ENCODE results near the gene ARFGEF2.
"Not testable (repeated sequence)": the region's sequence is repeated elsewhere in the genome, so short reads cannot be mapped to it uniquely, and the experiment has no call there.

ARFGEF2 gene

DNA sequence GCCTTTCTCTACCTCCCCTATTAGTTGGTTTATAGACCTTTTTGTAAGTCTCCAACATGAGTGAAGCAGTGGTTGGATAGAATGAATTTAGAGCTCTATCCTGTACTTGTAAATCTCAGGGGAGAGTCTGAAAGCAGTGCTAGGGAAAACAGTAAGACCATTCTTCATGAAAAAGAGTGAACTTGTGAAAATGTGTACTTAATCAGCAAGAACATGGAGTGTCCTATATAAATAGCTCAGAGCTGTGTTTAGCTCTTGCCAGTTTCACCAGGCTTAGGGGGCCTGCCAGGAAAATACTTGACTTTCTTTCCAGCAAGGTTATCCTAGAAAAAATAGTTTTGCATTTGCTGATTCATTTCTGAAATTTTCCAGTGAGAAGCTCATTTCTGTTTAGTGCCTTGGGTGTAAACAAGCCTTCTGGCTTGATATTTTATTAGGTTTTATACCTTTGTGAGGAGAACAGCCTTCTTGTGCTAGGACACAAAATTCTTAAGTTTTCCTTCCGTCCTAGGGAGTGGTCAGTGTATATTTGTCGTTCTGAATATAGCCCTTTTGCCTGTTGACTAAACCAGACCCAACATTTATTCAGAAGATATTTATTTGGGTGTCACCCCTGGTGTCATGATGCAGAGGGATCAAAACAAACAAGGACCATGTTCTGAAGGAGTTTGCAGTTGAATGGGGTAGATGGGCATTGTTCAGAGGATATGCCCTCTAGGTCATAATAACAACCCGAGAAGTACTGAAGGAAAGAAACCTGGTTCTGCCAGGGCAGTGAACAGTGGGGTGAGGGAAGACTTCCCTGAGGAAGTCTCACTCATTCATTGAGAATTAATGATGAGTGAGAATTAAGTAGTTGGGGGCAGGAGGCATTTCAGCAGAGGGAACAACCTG is 7.6 kb downstream of the ARFGEF2 start:
- no peak for DNase-seq (ENCODE audit: low read depth)

GRCh38 chr20:48930035-48930434 is 8.5 kb downstream of the ARFGEF2 start:
- no peak for DNase-seq (ENCODE audit: low read depth)

DNA sequence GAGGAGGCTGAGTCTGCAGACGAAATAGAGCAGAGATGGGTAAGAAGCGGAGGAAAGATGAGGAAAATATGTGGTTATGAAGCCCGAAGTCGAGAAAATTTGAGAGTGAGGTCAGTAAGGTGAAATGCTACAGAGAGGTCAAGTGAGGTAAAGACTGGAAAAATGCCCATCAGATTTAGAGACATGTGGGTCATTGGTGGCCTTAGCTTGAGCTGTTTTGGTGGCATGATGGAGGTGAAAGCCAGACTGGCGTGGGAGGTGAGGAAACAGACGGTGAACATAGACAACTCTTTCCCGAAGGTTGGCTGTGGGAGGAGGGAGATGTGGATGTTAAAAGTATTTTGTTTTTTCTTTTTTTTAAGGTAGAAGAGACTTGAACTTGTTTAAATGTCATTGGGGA is 9.4 kb downstream of the ARFGEF2 start:
- no peak for DNase-seq (ENCODE audit: low read depth)

- DNase-seq (ENCODE audit: low read depth): no peak
Measured at GRCh38 chr20:48931527-48932374, 10.2 kb downstream of the ARFGEF2 start.

DNA sequence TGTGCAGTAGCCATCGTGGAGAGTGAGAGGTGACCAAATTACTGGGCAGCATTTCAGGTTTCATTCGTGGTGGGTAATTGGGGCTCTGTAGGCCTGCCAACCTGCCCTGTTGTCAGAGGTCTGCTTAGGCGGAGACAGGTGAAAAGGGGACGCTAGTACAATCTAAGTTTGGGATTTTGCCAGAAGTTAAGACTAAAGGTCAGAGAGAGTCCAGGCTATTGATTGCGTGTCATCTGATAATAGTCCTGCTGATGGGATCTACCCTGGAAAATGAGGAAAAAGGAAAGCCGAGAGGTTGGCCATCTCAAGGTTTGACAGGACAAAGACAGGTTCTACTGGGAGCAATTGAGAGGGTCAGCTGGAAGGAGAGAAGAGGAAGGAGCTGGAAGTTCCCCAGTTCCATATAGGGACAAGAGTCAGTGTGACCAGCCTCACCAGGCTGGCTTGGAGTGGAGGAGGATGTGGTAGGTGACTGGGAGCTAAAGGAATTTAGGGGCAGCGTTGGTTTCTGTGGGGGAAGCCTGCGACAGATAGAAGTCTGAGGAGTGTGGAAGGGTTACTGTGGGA is 10.9 kb downstream of the ARFGEF2 start:
- DNase-seq (ENCODE audit: low read depth): no peak

DNA sequence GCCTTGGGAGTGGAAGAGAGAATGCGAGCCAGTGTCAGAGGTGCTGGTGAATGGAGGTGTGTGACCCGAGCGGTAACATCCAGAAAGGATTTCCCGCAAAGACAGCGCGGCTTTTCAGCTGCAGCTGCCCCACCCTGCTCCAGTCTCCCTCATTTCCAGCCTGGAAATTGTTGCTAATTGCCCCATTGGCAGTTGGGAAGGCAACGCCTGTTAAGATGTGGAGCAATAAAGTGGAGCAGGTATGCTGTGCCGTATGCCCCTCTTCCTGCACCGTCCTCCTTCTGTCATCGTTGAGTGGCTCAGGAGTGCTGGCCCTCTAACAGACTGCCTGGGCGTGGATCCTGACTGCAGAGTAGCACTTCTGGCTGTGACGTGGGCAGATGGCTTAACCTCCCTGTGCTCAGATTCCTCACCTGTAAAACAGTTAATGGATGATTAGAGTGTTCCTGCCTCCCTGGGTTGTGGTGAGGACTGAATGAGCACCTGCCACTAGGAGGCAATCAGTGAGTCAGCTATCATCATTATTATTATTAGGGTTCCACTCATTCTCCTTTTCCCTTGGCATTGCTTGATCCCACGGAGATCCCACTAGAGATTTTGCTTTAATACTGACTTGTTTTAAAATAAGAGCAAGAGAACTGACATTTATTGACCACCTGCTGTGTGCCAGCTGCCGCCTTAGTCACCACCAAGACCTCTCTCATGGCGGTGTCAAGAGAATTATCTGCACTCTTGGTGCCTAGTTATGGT is 11.7 kb downstream of the ARFGEF2 start:
- no peak for DNase-seq (ENCODE audit: low read depth)

DNA sequence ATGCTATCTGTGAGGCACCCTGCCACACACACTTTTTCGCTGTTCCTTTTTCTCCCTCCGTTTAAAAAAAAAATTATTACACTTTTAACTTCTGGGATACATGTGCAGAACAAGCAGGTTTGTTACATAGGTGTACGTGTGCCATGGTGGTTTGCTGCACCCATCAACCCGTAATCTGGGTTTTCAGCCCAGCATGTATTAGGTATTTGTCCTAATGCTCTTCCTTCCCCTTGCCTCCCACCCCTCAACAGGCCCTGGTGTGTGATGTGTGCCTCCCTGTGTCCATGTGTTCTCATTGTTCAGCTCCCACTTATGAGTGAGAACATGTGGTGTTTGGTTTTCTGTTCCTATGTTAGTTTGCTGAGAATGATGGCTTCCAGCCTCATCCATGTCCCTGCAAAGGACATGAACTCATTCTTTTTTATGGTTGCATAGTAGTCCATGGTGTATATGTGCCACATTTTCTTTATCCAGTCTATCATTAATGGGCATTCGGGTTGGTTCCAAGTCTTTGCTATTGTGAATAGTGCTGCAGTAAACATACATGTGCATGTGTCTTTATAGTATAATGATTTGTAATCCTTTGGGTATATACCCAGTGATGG is 12.9 kb downstream of the ARFGEF2 start:
- not testable (repeated sequence) for DNase-seq (ENCODE audit: low read depth)

- DNase-seq (ENCODE audit: low read depth): not testable (repeated sequence)
Measured at GRCh38 chr20:48934966-48935365, 13.5 kb downstream of the ARFGEF2 start.

GRCh38 chr20:48936178-48936577 is 14.7 kb downstream of the ARFGEF2 start:
- not testable (repeated sequence) for DNase-seq (ENCODE audit: low read depth)

DNA sequence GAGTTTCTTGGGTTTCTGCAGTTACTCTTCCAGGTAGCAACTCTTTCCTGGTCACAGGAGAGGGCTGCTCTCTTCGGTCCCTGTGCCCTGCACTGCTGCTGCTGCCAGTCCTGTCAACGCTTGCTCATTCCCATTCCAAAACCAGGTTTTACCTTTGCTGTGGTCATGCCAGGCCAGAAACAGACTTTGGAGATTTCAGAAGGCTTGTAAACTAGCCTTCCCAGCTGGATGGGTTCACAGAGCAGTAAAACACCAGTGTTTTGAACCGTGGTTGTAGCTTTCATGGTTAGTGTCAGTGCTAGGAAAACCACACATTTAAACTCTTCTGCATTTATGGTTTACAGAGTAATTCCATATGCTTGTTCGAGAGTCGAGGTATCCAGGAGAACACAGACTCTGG is 16.2 kb downstream of the ARFGEF2 start:
- DNase-seq (ENCODE audit: low read depth): no peak

- no peak for DNase-seq (ENCODE audit: low read depth)
Measured at GRCh38 chr20:48938670-48939069, 17.2 kb downstream of the ARFGEF2 start.

DNA sequence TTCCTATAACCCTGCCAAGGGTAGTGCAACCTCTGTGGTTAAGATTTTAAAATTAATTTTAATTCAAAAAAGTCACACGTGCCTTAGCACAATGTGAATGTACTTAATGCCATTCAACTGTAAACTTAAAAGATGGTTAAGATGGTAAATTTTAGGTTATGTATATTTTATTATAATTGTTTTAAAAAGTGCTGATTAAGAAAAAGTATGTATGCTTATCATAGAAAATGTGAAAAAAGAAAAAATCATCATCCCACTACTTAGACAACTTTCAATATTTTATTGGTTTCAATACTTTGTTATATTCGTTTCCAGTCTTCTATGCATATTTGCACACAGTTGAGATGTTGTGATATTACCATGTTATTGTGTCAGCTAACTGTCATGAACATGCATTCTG is 18.7 kb downstream of the ARFGEF2 start:
- no peak for DNase-seq (ENCODE audit: low read depth)

- no peak for DNase-seq (ENCODE audit: low read depth)
Measured at GRCh38 chr20:48941467-48941866, 20.0 kb downstream of the ARFGEF2 start.

DNA sequence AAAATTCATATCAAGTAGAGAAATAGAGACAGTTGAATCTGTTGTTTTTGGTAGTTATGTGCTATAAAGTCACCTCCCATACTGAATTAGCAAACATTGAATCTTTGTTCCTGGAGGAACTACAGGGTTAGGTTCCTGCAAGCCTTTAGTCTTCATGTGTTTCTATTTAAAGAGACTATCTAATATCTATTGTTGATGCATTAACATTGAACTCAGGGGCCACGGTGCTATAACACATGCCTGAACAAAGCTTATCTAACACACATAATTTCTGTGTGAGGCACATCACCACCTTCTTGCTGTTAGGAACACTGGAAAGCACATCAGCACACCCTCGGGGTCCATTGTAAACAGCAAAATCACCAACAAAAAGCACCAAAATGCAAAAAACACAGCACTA is 21.2 kb downstream of the ARFGEF2 start:
- DNase-seq (ENCODE audit: low read depth): no peak

DNA sequence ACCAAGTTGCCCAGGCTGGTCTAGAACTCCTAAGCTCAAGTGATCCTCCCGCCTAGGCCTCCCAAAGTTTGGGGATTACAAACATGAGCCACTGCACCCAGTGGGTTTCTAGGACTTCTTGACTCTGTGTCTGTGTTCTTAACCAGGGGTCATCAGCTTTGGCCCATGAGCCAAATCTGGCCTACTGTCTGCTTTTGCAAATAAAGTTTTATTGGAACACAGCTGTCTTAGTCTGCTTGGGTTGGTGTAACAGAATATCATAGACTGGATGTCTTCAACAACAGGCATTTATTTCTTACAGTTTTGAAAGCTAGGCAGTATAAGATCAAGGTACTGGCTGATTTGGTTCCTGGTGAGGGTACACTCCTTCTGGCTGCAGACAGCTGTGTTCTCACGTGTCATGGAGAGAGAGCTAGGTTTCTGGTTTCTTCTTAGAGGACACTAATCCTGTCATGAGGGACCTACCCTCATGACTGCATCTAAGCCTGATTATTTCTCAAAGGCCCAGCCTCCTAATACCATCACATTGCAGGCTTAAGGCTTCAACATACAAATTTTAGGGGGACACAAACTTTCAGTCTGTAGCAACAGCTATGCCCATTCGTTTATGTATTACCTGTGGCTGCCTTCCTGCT is 23.3 kb downstream of the ARFGEF2 start:
- no peak for DNase-seq (ENCODE audit: low read depth)

DNA sequence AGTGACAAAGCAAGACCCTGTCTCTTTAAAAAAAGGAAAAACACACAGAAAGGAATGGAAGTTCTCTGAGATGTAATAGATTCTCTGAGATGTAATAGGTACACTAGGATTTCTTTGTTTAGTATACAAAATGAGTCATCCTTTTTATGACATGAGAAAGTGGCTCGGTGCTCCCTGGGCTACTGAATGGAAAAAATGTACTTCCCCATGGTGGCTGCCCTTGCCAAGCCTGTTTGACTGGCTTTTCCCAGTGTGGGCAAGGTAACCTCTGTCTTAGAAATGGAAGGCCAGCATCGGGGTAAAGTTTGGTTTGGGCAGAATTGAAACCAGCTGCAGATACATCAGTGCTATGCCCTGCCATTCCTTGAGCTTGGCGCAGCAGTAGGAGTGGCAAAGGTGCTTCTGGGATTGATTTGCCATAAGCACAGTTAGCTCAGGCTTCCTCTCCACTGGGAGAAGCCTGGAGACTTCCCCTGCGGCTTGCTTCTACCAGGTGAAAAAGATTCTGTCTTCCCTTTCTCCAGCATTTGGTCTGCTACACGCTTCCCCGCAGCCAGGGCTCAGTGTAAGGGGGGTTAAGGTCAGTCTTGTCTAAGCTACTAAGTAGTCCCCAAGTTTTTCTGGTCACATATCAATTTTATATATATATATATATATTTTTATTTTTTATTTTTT is 24.5 kb downstream of the ARFGEF2 start:
- DNase-seq (ENCODE audit: low read depth): no peak

DNA sequence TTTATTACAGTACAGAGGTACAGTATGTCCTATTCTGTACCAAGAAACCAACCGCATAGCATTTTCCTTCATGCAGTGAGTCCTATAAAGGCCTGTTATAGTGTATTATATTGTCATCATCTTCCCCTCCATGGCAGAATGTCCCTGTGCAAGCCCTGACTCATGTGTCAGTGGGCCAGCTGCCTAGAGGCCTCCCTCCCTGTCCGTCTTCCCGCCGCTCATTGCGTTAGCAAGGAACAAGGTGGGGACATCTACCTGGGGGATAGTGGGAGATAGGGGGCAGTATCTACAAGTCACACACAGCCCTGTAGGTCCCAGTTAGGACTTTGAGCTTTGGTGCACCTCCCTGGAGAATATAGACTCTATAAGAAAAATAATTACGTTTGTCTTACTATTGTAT is 27.1 kb downstream of the ARFGEF2 start:
- DNase-seq (ENCODE audit: low read depth): no peak

DNA sequence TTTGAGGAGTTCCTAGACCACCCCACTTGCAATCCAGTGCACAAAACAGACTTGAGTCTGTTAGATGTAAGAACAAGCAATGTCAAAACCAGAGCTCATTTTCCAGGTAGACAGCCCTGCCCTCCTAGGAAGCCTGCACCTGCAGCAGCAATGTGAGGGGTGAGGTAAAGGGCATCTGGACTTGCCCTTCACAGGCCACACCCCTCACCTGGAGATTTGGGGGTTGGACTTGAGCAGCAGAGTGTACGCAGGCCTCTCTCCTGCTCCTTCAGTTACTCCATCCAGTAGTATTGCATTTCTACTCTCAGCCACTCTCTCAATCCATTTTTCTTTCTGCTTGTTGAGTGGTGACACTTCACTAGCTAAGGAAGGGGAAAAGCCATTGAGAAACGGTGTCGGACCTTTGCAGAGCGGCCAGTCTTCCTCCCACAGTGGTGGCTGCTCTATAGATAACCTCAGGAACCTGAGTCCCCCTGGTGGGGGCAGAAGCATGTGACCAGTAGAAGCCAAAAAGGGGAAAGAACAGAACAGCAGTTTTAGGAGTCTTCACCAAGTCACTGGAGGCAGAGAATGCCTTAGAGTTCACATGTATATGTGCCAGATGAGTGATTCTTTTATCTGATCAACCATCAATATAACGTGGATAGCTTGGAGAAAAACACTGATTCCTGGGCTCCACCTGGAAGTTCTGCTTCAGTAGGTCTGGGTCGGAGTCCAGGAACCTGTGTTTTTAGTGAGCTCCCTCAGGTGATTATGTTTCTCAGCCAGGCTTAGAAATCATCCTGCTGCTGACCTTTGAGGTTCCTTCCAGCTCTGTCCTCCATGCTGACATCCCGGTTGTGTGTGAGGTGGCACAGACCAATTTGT is 28.0 kb downstream of the ARFGEF2 start:
- DNase-seq (ENCODE audit: low read depth): no peak

DNA sequence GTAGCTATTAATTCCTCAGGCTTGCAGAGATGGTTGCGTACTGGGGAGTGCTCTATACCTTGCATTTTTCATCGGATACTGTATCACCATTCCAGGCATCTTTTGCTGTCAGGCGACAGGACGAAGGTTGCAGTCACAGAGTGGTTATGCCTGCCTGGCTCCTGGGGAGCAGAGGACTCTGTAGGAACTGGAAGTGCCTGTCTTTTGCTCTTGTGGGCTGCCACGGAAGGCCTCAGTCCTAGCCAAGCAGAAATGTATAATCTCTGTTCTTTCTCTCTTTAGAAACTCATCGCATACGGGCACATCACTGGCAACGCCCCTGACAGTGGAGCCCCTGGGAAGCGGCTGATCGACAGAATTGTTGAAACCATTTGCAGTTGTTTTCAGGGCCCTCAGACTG is 29.5 kb downstream of the ARFGEF2 start:
- no peak for DNase-seq (ENCODE audit: low read depth)

GRCh38 chr20:48951646-48952045 is 30.1 kb downstream of the ARFGEF2 start:
- no peak for DNase-seq (ENCODE audit: low read depth)
